ENCODE results near the gene EDC3. TPM values are rescaled to one million over a fixed set of nuclear protein-coding genes. Genes with fewer than 3 reads are reported as not detected.

EDC3 gene
- polyA plus RNA-seq, 1 of the 3 experiments (the other 2 are of a cell fraction), result 34.9 TPM

GRCh38 chr15:74682954-74683353 is 12.9 kb downstream of the EDC3 start:
- H3K9ac ChIP-seq, result no peak overlapping the region
- no peak overlapping the region for H2AFZ ChIP-seq (ENCODE audit: low read depth)
- 94% methylated on average over 3 of the region's 3 CpGs for WGBS (ENCODE audit: low lambda C conversion rate)
- no peaks in the 10 kb centered on the region for H3K9me2 ChIP-seq
- no peak overlapping the region for H3K4me3 ChIP-seq (ENCODE audit: low read depth in 2 of 2, low read length in 1 of 2)
- H3K9me3 ChIP-seq, result 0 out of 2 replicates have a peak, but pooled peaks cover 3% of the 10 kb centered on the region
- H3K27me3 ChIP-seq (ENCODE audit: insufficient read depth), result no peaks in the 10 kb centered on the region
- POLR2A ChIA-PET, result no interaction called here
- no peak for DNase-seq
- peaks cover 25% of the 10 kb centered on the region for H4K20me1 ChIP-seq (ENCODE audit: insufficient read depth)
- TF ChIP-seq EP300 (IDR thresholded peaks at IDR 0.05; ENCODE audit: borderline replicate concordance in 1 of 2, low read depth in 1 of 2, low read length in 1 of 2), result no peak
- TF ChIP-seq MAX (IDR thresholded peaks at IDR 0.05; ENCODE audit: low read depth), result no peak
- TF ChIP-seq IRF3 (IDR thresholded peaks at IDR 0.05; ENCODE audit: low read depth, low read length), result no peak
- no peak for TF ChIP-seq FOXJ3 (CRISPR knock-in tag; IDR thresholded peaks at IDR 0.05)
- no peak for TF ChIP-seq ZBTB33 (IDR thresholded peaks at IDR 0.05; ENCODE audit: borderline replicate concordance, low read depth)
- TF ChIP-seq MXI1 (IDR thresholded peaks at IDR 0.05; ENCODE audit: low read depth, low read length), result no peak
- peaks cover 4 to 27% of the 10 kb centered on the region in 2 experiments for H3K36me3 ChIP-seq (replicated peaks in 1 of 2; ENCODE audit: control insufficient read depth in 1 of 2, insufficient read depth in 2 of 2, low read length in 1 of 2)
- H3F3A ChIP-seq (replicated peaks; ENCODE audit: insufficient read depth), result peaks cover 3% of the 10 kb centered on the region
- H3K4me1 ChIP-seq (ENCODE audit: control insufficient read depth in 1 of 2, insufficient read depth in 2 of 2, low read depth in 1 of 2, low read length in 1 of 2), result no peaks in the 10 kb centered on the region
- CTCF ChIA-PET, result interaction anchor here (1.2 kb wide), 1 partner anchor 48 kb away, joined by 5 read pairs; no protein-coding TSS in a partner anchor
- H3K27ac ChIP-seq (ENCODE audit: low read depth in 2 of 2, low read length in 1 of 2), result no peak overlapping the region
- peaks cover 92% of the 10 kb centered on the region for H3K79me2 ChIP-seq (ENCODE audit: insufficient read depth)
- H3K4me2 ChIP-seq, result no peak overlapping the region

- Histone ChIP-seq H2AFZ (ENCODE audit: low read depth) (no peak overlapping the region), H3K9ac (no peak overlapping the region), H3K4me1 (ENCODE audit: control insufficient read depth in 1 of 2, insufficient read depth in 2 of 2, low read depth in 1 of 2, low read length in 1 of 2) (no peaks in the 10 kb centered on the region), H3K9me3 (0 out of 2 replicates have a peak, but pooled peaks cover 3% of the 10 kb centered on the region), H3K9me2 (no peaks in the 10 kb centered on the region), H3F3A (replicated peaks; ENCODE audit: insufficient read depth) (no peaks in the 10 kb centered on the region), H3K4me2 (no peak overlapping the region), H3K27me3 (ENCODE audit: insufficient read depth) (no peaks in the 10 kb centered on the region), H3K36me3 (replicated peaks in 1 of 2; ENCODE audit: control insufficient read depth in 1 of 2, insufficient read depth in 2 of 2, low read length in 1 of 2) (peaks cover 2 to 18% of the 10 kb centered on the region in 2 experiments), H3K27ac (ENCODE audit: low read depth in 2 of 2, low read length in 1 of 2) (no peak overlapping the region), H3K79me2 (ENCODE audit: insufficient read depth) (peaks cover 94% of the 10 kb centered on the region), H3K4me3 (ENCODE audit: low read depth in 2 of 2, low read length in 1 of 2) (no peak overlapping the region), H4K20me1 (ENCODE audit: insufficient read depth) (peaks cover 29% of the 10 kb centered on the region)
- ChIA-PET POLR2A (no interaction called here), CTCF (interaction anchor here (1.3 kb wide), 1 partner anchor 88 kb away, joined by 6 read pairs; no protein-coding TSS in a partner anchor)
- no peak for TF ChIP-seq TCF12 (IDR thresholded peaks at IDR 0.05)
- TF ChIP-seq EP300 (IDR thresholded peaks at IDR 0.05; ENCODE audit: borderline replicate concordance in 1 of 2, low read depth in 1 of 2, low read length in 1 of 2), result no peak
- no peak for TF ChIP-seq PBX3 (IDR thresholded peaks at IDR 0.05)
- TF ChIP-seq YY1 (IDR thresholded peaks at IDR 0.05; ENCODE audit: low read depth), result no peak
- TF ChIP-seq ELF1 (IDR thresholded peaks at IDR 0.05), result no peak
- WGBS (ENCODE audit: low lambda C conversion rate), result 93% methylated on average over 2 of the region's 2 CpGs
- DNase-seq, result no peak
Observed at GRCh38 chr15:74680456-74680855, 15.4 kb downstream of the EDC3 start.
